CMK (cell line): Measurements from ENCODE around the gene KLRF1.
"Not testable (repeated sequence)": the region's sequence is repeated elsewhere in the genome, so short reads cannot be mapped to it uniquely, and the experiment has no call there.

ENCODE experiments used
- DNase-seq: peaks from one replicate; pipeline ENCODE4 v3.0.0-alpha.2; 2010; ENCODE audit warnings: low read depth

The KLRF1 gene

DNA sequence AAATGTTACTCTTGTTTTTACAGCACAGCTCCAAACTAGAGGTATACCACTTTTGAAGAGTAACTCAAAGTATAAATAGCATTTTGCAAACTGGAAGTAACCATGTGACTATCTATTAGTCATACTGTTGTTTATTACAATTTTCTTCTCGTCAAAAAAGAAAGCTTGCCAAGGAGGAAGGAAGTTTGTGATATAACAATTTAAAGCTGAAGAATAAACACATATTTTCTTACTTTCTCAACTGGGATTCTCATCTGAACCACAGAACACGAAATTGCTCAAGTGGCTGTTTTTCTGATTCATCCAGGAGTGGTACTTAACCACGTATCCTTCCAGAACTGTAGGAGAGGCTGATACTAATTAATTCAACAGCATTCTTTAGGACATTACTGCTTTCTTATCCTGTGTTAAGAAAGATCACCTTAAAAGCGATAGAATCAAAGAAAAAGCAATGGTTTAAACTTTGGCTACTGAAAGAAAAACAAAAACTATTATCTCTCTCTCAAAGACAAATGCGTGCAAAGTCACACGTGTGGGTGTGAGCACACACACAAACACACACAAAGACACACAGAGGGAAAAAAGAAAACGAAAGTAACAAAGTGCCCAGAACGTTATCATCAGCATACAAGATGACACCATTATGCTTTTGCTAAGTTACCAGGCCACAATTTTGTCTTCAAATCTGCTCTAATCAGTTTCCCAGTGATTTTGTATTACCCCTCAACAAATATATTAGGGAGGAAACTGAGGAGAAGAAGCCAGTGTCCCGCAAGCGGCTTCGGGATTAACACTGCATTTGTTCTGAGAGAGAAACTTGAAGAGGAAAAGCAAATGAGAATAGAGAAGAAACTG lies 42.3 kb downstream of the KLRF1 start, which contains the start of gene CLEC2B:
CLEC2B (minus strand) TSS at position 48 of the 855 bp plus-strand sequence.
- DNase-seq: no peak

DNA sequence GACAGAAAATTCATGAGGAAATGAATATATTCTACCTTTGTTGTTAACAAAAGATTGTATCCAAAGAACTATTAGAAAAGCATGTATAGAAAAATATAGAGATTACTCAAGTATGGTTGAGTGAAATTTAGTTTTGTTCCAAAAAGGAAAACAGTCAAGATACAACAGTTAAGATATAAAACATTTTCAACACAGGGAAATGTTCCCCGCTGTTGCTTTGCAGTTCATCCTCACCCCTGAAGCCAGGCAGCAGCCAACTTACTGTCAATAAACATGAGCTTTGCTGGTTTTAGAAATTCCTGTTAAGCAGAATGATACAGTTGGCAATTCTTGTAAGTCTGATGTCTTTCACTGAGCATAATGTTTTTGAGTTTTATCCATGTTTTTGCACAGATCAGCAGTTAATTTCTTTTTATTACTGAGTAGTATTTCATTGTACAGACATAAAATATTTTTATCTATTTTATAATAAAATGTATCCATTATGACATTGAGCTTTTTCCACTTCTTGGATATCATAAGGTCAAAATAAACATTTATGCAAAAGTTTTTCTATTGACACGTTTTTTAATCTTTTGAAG lies 43.1 kb downstream of the KLRF1 start:
- DNase-seq: no peak

- DNase-seq: no peak
Measured at GRCh38 chr12:9872162-9872561, 44.9 kb downstream of the KLRF1 start.

DNA sequence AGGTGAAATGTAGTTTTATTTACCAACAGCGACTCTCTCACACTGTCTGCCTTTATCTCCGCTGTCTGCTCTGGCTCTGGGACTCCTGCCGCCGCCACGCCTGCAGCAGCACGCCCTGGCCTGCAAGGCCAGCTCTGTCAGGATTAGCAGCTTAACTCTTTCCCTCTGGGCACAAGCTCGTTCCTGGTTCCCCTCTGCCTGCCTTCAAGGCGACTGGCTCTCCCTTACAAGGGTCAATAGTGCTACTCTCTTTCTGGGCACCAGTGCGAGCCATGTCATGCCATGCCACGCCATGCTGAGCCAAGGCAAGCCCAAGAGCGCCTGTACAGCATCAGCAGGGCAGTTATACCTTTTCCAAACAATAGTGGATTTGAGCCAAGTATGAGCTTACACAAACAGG lies 45.5 kb downstream of the KLRF1 start:
- no peak for DNase-seq

DNA sequence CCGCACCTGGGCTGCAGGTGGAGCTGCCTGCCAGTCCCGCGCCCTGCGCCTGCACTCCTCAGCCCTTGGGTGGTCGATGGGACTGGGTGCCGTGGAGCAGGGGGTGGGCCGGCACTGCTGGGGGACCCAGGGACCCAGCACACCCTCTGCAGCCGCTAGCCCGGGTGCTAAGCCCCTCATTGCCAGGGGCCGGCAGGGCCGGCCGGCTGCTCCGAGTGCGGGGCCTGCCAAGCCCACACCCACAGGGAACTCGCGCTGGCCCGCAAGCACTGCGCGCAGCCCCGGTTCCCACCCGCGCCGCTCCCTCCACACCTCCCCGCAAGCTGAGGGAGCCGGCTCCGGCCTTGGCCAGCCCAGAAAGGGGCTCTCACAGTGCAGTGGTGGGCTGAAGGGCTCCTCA lies 48.8 kb downstream of the KLRF1 start:
- DNase-seq: not testable (repeated sequence)

DNA sequence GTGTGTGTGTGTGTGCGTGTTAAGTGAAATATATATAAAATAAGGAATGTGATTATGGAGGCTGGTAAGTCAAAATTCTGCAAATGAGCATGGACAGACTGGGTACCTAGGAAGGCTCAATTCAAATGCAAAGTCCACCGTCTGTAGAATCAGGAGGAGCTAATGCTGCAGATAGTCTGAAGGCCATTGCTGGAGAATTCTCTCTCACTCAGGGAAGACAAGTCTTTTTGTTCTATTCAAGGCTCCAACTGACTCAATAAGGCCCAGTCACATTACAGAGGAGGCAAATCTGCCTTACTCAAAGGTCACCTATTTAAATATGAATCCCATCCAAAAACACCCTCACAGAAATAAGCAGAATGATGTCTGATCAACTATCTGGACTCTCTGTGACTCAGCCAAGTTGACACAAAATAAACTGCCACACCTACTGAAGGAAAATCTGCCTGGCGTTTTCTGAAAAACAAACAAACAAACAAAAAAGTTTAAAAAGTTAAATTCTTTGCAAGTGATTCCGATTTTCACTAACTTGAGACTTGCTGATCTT lies 53.3 kb downstream of the KLRF1 start:
- no peak for DNase-seq

DNA sequence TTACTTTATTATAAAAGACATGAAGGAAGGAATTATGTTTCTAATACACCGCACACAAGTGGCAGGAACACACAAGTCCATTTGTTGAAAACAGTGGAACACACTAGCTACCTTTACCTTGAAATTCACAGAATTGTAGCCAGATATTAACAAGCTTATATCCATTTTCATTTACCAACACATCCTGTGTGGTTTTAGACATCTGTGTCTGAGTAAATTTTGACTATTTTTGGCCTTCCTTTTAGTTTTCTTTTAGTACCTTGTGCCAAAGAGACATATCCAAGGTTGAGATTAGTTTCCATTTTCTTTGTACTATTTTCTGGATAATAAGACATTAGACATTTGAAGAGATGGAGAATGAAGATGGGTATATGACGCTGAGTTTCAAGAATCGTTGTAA lies 54.0 kb downstream of the KLRF1 start, which contains the start of gene KLRF2:
KLRF2 (plus strand) TSS at position 244 of the 400 bp plus-strand sequence; CDS start at position 351, 107 bp downstream.
- DNase-seq: no peak

DNA sequence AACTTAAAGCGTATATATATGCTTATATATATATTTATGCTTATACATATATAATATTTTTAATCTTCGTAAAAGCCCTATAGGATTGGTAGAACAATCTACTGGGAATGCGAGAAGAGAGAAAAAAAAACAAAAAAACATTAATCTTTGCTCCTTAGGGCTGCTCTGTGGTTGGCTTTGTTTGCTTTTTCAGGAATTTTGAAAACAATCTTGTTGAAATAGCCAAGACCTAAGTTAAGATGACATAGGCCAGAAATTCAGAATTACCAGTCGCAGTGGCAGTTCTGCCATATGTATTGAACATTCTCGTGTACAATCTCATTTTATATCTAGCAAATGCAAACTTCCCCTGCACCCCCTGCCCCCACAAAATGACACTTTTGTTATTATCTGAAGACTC lies 54.7 kb downstream of the KLRF1 start:
- no peak for DNase-seq

GRCh38 chr12:9883175-9883574 lies 55.9 kb downstream of the KLRF1 start:
- DNase-seq: no peak

- no peak for DNase-seq
Measured at GRCh38 chr12:9888665-9889273, 61.5 kb downstream of the KLRF1 start.
